Measurements from ENCODE around the gene TRAF4.
"Not testable (repeated sequence)": the region's sequence is repeated elsewhere in the genome, so short reads cannot be mapped to it uniquely, and the experiment has no call there.

Gene TRAF4

DNA sequence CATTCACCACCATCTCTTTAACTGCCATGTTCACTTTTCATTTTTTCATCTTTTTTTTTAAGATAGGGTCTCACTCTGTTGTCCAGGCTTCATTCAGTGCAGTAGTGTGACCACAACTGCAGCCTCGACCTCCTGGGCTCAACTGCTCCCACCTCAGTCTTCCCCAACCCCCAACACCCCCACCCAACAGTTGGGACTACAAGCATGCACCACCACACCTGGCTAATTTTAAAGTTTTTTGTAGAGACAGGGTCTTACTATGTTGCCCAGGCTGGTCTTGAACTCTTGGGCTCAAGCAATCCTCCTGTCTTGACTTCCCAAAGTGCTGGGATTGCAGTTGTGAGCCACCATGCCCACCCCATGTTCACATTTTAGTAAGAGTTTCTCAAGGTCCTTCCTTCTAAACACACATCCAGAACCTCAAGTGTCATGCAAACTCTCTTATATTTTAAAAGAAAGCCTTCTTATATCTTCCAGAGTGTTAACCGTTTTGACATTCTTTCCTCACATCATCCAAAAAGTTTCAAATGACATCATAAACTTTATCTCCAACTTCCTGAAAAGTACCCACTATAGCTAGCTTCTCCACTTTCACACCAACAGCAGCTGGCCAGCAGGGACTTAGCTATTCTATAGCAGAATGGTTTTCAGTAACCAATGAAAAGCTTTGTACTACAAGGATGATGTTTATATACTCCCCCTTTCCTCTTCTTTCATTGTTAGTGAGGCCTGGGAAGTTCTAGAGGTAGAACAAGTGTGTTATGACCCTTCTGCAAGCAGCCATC lies 49.3 kb downstream of the TRAF4 start:
- DNase-seq (ENCODE audit: low read depth) = peak; percentile 13

DNA sequence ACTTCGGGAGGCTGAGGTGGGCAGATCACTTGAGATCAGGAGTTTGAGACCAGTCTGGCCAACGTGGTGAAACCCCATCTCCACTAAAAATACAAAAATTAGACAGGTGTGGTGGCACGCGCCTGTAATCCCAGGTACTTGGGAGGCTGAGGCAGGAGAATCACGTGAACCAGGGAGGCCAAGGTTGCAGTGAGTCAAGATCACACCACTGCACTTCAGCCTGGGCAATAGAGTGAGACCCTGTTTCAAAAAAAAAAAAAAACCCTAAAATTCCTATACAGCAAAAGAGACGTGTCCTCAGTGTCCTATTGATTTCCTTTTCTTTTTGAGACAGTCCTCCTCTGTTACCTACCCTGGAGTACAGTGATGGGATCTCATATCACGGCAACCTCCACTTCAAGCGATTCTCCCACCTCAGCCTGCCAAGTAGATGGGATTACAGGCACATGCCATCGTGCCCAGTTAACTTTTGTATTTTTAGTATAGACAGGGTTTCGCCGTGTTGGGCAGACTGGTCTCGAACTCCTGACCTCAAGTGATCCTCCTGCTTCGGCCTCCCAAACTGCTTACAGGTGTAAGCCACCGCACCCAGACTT lies 51.1 kb downstream of the TRAF4 start:
- not testable (repeated sequence) for DNase-seq (ENCODE audit: low read depth)

DNA sequence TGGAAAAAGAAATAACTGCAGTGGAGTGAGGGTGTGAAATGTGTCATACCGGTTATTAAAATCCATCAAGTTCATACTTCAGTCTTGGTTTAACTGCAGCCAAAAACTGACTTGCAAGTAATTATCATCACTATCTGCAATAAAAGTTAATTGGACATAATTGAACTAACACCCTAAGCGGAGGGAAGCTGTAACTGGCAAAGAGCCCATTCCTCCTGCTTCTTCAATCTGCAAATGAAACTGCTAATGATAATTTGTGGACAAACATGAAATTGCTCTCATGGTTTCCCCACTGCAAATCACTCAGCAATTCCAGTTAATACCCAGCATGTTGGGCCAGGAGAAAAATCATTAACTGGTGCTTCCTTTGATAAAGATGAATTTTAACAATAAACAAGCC lies 52.3 kb downstream of the TRAF4 start:
- no peak for DNase-seq (ENCODE audit: low read depth)
